DOHH2 (cell line): Measurements from ENCODE around the gene TLE7.

Source experiments
- EZH2phosphoT487 ChIP-seq: fragments of 200-600 bp; sonication (generic); IDR thresholded peaks from 2 replicates; pipeline ENCODE4 v1.6.1; 2017; ENCODE audit warnings: borderline replicate concordance, mild to moderate bottlenecking, antibody characterized with exemption, low read length, moderate library complexity, mixed read lengths
- TF ChIP-seq, protein P1 (sequence below): fragments of 200-600 bp; sonication (generic); IDR thresholded peaks from one replicate; pipeline ENCODE4 v1.5.1; 2014; ENCODE audit warnings: antibody characterized with exemption, mild to moderate bottlenecking, low read depth, low read length; ENCODE audit not compliant: poor library complexity, severe bottlenecking

DNA sequence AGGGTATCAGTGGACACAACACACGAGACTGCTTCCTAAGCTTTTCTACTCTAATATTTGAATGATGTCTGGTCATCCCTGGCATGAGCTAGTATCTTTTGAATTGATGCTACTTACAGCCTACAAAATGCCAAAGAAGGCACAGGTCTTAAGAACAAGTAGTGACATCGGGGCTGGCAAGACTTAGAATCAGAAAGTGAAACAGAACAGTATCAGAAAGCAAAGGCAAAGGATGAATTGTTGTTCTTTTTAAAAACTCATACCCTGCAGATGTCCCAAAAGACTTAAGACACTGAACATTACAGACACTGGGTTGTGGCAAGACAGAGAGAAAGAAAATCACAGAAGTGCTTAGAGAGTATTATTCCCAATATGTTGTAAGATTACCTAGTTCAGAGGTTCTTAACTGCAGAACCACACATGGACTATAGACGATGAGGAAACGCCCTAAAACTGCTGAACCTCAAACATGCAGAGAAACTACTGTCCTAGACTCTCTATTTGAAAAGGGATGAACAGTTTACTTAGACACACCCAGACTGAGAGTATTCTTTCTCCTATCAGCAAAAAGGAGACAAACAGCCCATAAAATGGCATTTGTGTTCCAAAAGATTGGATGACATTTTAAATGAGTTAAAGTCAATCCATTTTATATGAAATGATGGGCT, 34.7 kb upstream of the TLE7 start:
- TF ChIP-seq, protein P1, sequence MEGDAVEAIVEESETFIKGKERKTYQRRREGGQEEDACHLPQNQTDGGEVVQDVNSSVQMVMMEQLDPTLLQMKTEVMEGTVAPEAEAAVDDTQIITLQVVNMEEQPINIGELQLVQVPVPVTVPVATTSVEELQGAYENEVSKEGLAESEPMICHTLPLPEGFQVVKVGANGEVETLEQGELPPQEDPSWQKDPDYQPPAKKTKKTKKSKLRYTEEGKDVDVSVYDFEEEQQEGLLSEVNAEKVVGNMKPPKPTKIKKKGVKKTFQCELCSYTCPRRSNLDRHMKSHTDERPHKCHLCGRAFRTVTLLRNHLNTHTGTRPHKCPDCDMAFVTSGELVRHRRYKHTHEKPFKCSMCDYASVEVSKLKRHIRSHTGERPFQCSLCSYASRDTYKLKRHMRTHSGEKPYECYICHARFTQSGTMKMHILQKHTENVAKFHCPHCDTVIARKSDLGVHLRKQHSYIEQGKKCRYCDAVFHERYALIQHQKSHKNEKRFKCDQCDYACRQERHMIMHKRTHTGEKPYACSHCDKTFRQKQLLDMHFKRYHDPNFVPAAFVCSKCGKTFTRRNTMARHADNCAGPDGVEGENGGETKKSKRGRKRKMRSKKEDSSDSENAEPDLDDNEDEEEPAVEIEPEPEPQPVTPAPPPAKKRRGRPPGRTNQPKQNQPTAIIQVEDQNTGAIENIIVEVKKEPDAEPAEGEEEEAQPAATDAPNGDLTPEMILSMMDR, result no peak
- TF ChIP-seq EZH2phosphoT487, result no peak
